Loucy (cell line): ENCODE data around the gene XCR1.

ENCODE experiments used
- H2AFZ ChIP-seq: fragments of 200-600 bp; sonication (generic); 2 replicates; pipeline ENCODE4 v1.6.0; 2016; ENCODE audit warnings: antibody characterized with exemption, mild to moderate bottlenecking, low read length, moderate library complexity
- H3F3A ChIP-seq: fragments of 200-600 bp; 2 replicates; pipeline ENCODE4 v1.6.0; 2016; ENCODE audit warnings: antibody characterized with exemption, low read depth, mild to moderate bottlenecking
- H3K27me3 ChIP-seq: fragments of 200-600 bp; sonication (generic); 2 replicates; pipeline ENCODE4 v1.6.1; 2014; ENCODE audit warnings: low read length, mild to moderate bottlenecking; ENCODE audit not compliant: insufficient read depth, poor library complexity, severe bottlenecking
- H3K36me3 ChIP-seq: fragments of 200-600 bp; sonication (generic); 2 replicates; pipeline ENCODE4 v1.6.1; 2016; ENCODE audit warnings: low read length; ENCODE audit not compliant: insufficient read depth
- H3K4me1 ChIP-seq: fragments of 200-600 bp; sonication (generic); 2 replicates; pipeline ENCODE4 v1.5.1; 2014; ENCODE audit warnings: low read length, mild to moderate bottlenecking; ENCODE audit not compliant: insufficient read depth, poor library complexity, severe bottlenecking
- H3K4me2 ChIP-seq: fragments of 200-600 bp; sonication (generic); 2 replicates; pipeline ENCODE4 v1.6.0; 2014; ENCODE audit warnings: antibody characterized with exemption, low read length, low read depth, mild to moderate bottlenecking; ENCODE audit not compliant: poor library complexity, severe bottlenecking
- H3K4me3 ChIP-seq: fragments of 200-600 bp; sonication (generic); 2 replicates; pipeline ENCODE4 v1.5.1; 2014; ENCODE audit warnings: low read length, mild to moderate bottlenecking, mixed read lengths; ENCODE audit not compliant: poor library complexity, severe bottlenecking
- H3K79me2 ChIP-seq: fragments of 200-600 bp; sonication (generic); 2 replicates; pipeline ENCODE4 v1.6.1; 2014; ENCODE audit warnings: low read length; ENCODE audit not compliant: insufficient read depth
- H3K9ac ChIP-seq: fragments of 200-600 bp; sonication (generic); 2 replicates; pipeline ENCODE4 v1.6.0; 2014; ENCODE audit warnings: mild to moderate bottlenecking, low read depth, low read length, moderate library complexity; ENCODE audit not compliant: poor library complexity, severe bottlenecking
- H3K9me2 ChIP-seq: fragments of 200-600 bp; sonication (generic); replicated peaks from 2 replicates; pipeline ENCODE4 v1.6.1; 2016; ENCODE audit warnings: low read depth, low read length, mixed read lengths
- H3K9me3 ChIP-seq: fragments of 200-600 bp; sonication (generic); 2 replicates; pipeline ENCODE4 v1.6.1; 2014; ENCODE audit warnings: mild to moderate bottlenecking, antibody characterized with exemption, low read length, low read depth; ENCODE audit not compliant: insufficient read depth
- H4K20me1 ChIP-seq: fragments of 200-600 bp; sonication (generic); 2 replicates; pipeline ENCODE4 v1.6.0; 2014; ENCODE audit warnings: antibody characterized with exemption, low read length, mild to moderate bottlenecking; ENCODE audit not compliant: insufficient read depth, poor library complexity, severe bottlenecking
- CTCF ChIP-seq: fragments of 200-600 bp; sonication (generic); conservative IDR thresholded peaks from 2 replicates; pipeline ENCODE4 v1.5.1; 2014; ENCODE audit warnings: mild to moderate bottlenecking, antibody characterized with exemption, low read length
- EZH2phosphoT487 ChIP-seq: fragments of 200-600 bp; IDR thresholded peaks from 2 replicates; pipeline ENCODE4 v1.6.1; 2018; ENCODE audit warnings: antibody characterized with exemption, mild to moderate bottlenecking, moderate library complexity, borderline replicate concordance

The XCR1 gene

GRCh38 chr3:46017720-46018119 is 9.6 kb downstream of the XCR1 start:
- Histone ChIP-seq H3K9me2 (no peaks in the 10 kb centered on the region), H3K4me1 (no peaks in the 10 kb centered on the region), H3F3A (no peaks in the 10 kb centered on the region), H3K9me3 (no peaks in the 10 kb centered on the region), H3K4me2 (no peak overlapping the region), H2AFZ (no peak overlapping the region), H4K20me1 (no peaks in the 10 kb centered on the region), H3K4me3 (no peak overlapping the region), H3K9ac (no peak overlapping the region), H3K27me3 (no peaks in the 10 kb centered on the region), H3K36me3 (no peaks in the 10 kb centered on the region), H3K79me2 (no peaks in the 10 kb centered on the region)
- TF ChIP-seq CTCF: no peak
- TF ChIP-seq EZH2phosphoT487: no peak

GRCh38 chr3:46013316-46014094 is 13.8 kb downstream of the XCR1 start:
- Histone ChIP-seq H3K9ac (no peak overlapping the region), H3K36me3 (no peaks in the 10 kb centered on the region), H2AFZ (no peak overlapping the region)

DNA sequence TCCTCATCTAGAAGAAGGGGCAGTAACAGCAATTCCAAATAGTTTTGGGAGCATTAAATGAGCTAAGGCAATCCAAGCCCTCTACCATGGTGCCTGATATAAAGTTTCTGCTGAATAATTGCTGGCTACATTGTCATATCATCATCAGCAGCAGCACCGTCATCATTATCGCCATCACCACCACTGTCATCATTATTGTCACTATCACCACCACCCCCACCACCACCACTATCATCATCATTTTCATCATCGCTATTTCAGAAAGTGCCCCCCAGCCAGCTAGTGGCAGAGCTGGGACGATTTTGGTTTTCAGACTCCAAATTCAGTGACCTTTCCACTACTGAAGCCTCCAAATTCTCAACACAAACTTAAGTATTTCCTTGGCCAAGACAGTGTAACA is 15.0 kb downstream of the XCR1 start:
- TF ChIP-seq CTCF (no peak), EZH2phosphoT487 (no peak)
- Histone ChIP-seq H2AFZ (no peak overlapping the region), H3K4me2 (no peak overlapping the region), H3K4me1 (no peaks in the 10 kb centered on the region), H3K79me2 (no peaks in the 10 kb centered on the region), H3K9me3 (no peaks in the 10 kb centered on the region), H4K20me1 (no peaks in the 10 kb centered on the region), H3K9ac (no peak overlapping the region), H3F3A (no peaks in the 10 kb centered on the region), H3K27me3 (no peaks in the 10 kb centered on the region), H3K4me3 (no peak overlapping the region), H3K9me2 (no peaks in the 10 kb centered on the region), H3K36me3 (no peaks in the 10 kb centered on the region)

More at GRCh38 chr3:46013316-46014094, 13.8 kb downstream of the XCR1 start:
- H3K27me3 ChIP-seq: no peaks in the 10 kb centered on the region
- TF ChIP-seq EZH2phosphoT487: no peak
- no peak for TF ChIP-seq CTCF
- H3F3A ChIP-seq: no peaks in the 10 kb centered on the region
- no peak overlapping the region for H3K4me2 ChIP-seq
- H3K4me1 ChIP-seq: no peaks in the 10 kb centered on the region
- no peaks in the 10 kb centered on the region for H3K9me3 ChIP-seq
- H3K4me3 ChIP-seq: no peak overlapping the region
- H3K9me2 ChIP-seq: no peaks in the 10 kb centered on the region
- no peaks in the 10 kb centered on the region for H4K20me1 ChIP-seq
- no peaks in the 10 kb centered on the region for H3K79me2 ChIP-seq
